Neutrophil (primary cell): ENCODE data around the gene SPIN4.

Experiments used
- H3K27ac ChIP-seq: fragments of 200-600 bp; sonication (generic); 2 replicates; pipeline ENCODE4 v1.5.1; 2016; ENCODE audit warnings: mild to moderate bottlenecking, moderate library complexity
- H3K27me3 ChIP-seq: fragments of 200-600 bp; sonication (generic); 2 replicates; pipeline ENCODE4 v1.6.0; 2016; ENCODE audit warnings: mild to moderate bottlenecking
- H3K36me3 ChIP-seq: fragments of 200-600 bp; sonication (generic); 2 replicates; pipeline ENCODE4 v1.5.1; 2017
- H3K4me1 ChIP-seq, 2 experiments: fragments of 200-600 bp in 1 of 2; sonication (generic) in 1 of 2; 1 replicate in 1 of 2; 2 replicates in 1 of 2; pipeline versions ENCODE4 v1.5.1 to v1.6.1; 2013 to 2016; ENCODE audit warnings: low read depth in 1 of 2, low read length in 1 of 2, mild to moderate bottlenecking in 1 of 2, moderate library complexity in 1 of 2; ENCODE audit not compliant: control insufficient read depth in 1 of 2, insufficient read depth in 1 of 2
- H3K4me3 ChIP-seq, 2 experiments: fragments of 200-600 bp in 1 of 2; sonication (generic) in 1 of 2; 1 replicate in 1 of 2; 2 replicates in 1 of 2; pipeline ENCODE4 v1.5.1; 2013 to 2016; ENCODE audit warnings: low read depth in 1 of 2, low read length in 1 of 2, mild to moderate bottlenecking in 1 of 2, moderate library complexity in 1 of 2
- H3K9me3 ChIP-seq: fragments of 200-600 bp; sonication (generic); 2 replicates; pipeline ENCODE4 v1.5.1; 2016
- TF ChIP-seq, protein P1 (sequence below): fragments of 200-600 bp; sonication (generic); IDR thresholded peaks from 2 replicates; pipeline ENCODE4 v1.5.1; 2016; ENCODE audit warnings: antibody characterized with exemption

Gene SPIN4

DNA sequence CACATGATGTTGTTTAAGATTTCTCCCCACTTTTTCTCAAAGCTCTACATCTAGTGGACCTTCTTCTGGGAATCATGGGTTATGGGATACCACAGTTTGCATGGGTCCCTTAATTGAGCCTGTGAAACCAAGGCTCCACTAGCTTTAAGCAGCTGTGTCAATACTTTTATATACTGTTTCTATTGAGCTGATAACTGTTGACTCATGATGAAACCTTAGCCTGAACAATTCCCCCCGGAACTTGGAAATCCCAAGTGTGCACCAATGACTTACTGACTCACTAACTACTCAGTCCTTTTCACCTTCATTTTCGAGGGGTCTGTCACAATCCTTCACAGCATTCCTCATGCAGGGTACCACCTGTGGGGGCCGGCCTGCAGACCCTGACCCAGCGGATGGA is 12.7 kb upstream of the SPIN4 start:
- H3K27ac ChIP-seq = no peak overlapping the region
- no peaks in the 10 kb centered on the region for H3K4me1 ChIP-seq
- TF ChIP-seq, protein P1, sequence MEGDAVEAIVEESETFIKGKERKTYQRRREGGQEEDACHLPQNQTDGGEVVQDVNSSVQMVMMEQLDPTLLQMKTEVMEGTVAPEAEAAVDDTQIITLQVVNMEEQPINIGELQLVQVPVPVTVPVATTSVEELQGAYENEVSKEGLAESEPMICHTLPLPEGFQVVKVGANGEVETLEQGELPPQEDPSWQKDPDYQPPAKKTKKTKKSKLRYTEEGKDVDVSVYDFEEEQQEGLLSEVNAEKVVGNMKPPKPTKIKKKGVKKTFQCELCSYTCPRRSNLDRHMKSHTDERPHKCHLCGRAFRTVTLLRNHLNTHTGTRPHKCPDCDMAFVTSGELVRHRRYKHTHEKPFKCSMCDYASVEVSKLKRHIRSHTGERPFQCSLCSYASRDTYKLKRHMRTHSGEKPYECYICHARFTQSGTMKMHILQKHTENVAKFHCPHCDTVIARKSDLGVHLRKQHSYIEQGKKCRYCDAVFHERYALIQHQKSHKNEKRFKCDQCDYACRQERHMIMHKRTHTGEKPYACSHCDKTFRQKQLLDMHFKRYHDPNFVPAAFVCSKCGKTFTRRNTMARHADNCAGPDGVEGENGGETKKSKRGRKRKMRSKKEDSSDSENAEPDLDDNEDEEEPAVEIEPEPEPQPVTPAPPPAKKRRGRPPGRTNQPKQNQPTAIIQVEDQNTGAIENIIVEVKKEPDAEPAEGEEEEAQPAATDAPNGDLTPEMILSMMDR = no peak
- H3K4me3 ChIP-seq = no peak overlapping the region
- H3K9me3 ChIP-seq = no peaks in the 10 kb centered on the region
- H3K27me3 ChIP-seq = no peaks in the 10 kb centered on the region
- H3K36me3 ChIP-seq = no peaks in the 10 kb centered on the region

DNA sequence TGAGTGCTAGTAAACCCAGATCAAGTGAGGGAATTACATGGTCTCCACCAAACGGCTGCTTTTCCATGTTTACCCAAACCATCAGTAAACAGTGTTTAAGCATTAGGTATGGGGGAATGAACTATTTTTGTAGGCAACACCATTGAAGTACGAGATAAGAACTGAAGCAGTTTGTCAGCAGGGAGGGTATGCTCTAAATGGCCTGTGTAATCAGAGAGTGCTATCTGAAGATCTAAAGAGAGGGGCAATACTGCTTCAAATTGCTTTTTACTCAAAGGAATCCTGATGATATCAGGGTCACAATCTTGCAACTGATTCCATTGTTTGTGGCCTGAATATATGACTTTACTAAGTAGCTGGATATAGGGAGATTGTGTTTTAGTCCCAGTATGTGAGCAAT is 10.4 kb upstream of the SPIN4 start:
- Histone ChIP-seq H3K27ac (no peak overlapping the region), H3K9me3 (no peaks in the 10 kb centered on the region), H3K36me3 (no peaks in the 10 kb centered on the region), H3K27me3 (no peaks in the 10 kb centered on the region), H3K4me1 (no peaks in the 10 kb centered on the region), H3K4me3 (no peak overlapping the region)
- TF ChIP-seq, protein P1 = no peak

DNA sequence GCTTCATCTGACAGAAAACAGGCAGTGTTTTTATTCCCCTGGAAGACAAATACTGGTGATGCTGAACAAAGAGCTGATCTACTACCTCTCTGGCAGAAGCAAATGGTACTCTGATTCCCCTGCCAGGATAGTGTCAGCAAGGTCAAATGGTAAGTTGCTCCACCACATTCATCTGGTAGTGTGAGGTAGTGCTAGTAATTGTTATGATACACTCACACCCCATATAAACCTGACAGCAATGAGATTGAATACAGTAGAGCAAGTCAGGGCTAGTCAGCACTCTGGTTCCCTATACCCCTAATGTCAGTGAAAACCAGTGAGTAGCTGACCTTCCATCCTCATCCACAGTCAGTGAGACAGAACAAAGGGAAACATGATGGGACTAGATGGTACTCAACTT is 3.4 kb upstream of the SPIN4 start:
- Histone ChIP-seq H3K27ac (no peak overlapping the region), H3K27me3 (no peaks in the 10 kb centered on the region), H3K4me3 (no peak overlapping the region)

DNA sequence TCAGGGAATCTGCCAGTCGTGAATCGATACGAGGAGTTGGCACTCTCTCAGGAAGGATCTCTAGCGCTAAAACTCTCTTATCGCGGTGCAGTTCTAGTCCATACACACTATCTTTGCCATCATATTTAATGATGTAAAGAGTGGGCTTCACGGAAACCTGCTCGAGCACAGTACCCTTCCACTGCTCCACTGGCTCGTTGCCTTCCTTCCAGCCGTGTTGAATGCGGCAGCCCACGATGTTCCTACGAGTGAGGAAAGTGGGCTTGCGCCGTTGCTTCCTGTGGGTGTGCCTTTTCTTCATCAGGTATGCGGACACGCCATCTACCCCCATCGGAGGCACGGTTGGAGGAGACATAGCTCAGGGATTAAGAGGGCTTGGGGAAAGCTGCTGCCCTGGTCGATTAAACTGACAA is 661 bp downstream of the SPIN4 start:
- TF ChIP-seq, protein P1 = no peak
- Histone ChIP-seq H3K9me3 (no peaks in the 10 kb centered on the region), H3K27me3 (no peaks in the 10 kb centered on the region), H3K4me1 (peaks cover 13 to 15% of the 10 kb centered on the region in 2 experiments), H3K27ac (no peak overlapping the region), H3K36me3 (no peaks in the 10 kb centered on the region), H3K4me3 (peak overlapping the region; percentile 57 to 59)

More for the DNA sequence above, 3.4 kb upstream of the SPIN4 start:
- Histone ChIP-seq H3K36me3 (no peaks in the 10 kb centered on the region), H3K4me1 (peaks cover 9 to 11% of the 10 kb centered on the region in 2 experiments), H3K9me3 (no peaks in the 10 kb centered on the region)
- TF ChIP-seq, protein P1 = no peak

DNA sequence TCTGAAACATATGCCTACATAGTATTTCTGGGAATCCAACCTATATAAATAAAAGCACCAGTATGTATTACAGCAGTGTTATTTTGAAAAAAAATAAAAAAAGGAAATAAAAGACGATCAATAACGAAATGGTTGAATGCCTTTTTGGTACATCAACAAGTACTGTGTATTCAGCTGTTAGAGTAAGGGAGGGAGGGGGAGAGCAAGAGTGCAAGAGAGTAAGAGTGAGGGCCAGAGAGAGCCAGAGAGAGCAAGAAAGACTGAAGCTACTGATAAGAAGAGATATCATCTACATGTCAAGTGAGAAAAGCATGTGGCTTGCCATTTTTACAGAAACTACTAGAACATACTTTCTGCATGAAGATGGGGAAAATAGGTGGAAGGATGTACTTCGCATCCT is 1.8 kb downstream of the SPIN4 start:
- peaks cover 13 to 15% of the 10 kb centered on the region in 2 experiments for H3K4me1 ChIP-seq
- H3K27ac ChIP-seq = no peak overlapping the region
- no peaks in the 10 kb centered on the region for H3K36me3 ChIP-seq
- H3K27me3 ChIP-seq = no peaks in the 10 kb centered on the region
- TF ChIP-seq, protein P1 = no peak
- no peaks in the 10 kb centered on the region for H3K9me3 ChIP-seq
- H3K4me3 ChIP-seq = no peak overlapping the region

DNA sequence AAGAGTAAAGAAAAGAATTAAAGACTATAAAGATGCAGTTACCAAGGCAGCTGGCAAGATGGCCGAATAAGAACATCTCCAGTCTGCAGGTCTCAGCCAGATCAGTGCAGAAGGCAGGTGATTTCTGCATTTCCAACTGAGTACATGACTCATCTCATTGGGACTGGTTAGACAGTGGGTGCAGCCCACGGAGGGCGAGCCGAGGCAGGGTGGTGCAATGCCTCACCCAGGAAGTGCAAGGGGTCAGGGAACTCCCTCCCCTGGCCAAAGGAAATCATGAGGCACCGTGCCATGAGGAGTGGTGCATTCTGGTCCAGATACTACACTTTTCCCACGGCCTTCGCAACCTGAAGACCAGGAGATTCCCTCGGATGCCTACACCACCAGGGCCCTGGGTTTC is 20.5 kb downstream of the SPIN4 start:
- Histone ChIP-seq H3K27ac (no peak overlapping the region), H3K4me3 (no peak overlapping the region), H3K27me3 (no peaks in the 10 kb centered on the region), H3K9me3 (no peaks in the 10 kb centered on the region), H3K4me1 (no peaks in the 10 kb centered on the region), H3K36me3 (no peaks in the 10 kb centered on the region)
- TF ChIP-seq, protein P1 = no peak
